ENCODE results near the gene CD247. TPM values are rescaled to one million over a fixed set of nuclear protein-coding genes. Genes with fewer than 3 reads are reported as not detected.

CD247 gene
- total and polyA plus RNA-seq, 2 of the 4 experiments (the other 2 are of a cell fraction), result not detected

- no TSS peak for BruUV-seq (replicated peaks)
- H3K27me3 ChIP-seq (ENCODE audit: control insufficient read depth, insufficient read depth, low read length), result peaks cover 3% of the 10 kb centered on the region
- no peaks in the 10 kb centered on the region for H3K79me1 ChIP-seq (ENCODE audit: low read depth in 1 of 2, low read length in 2 of 2)
- H4K91ac ChIP-seq (ENCODE audit: insufficient read depth, low read depth, low read length), result no peak within 1 kb of the TSS
- DNase-seq, result peak; percentile 78
- H2BK120ac ChIP-seq (ENCODE audit: low read depth, low read length), result no peak within 1 kb of the TSS
- H3K9me3 ChIP-seq (ENCODE audit: control insufficient read depth, insufficient read depth, low read length), result no peaks in the 10 kb centered on the region
- H3K27ac ChIP-seq (ENCODE audit: insufficient read depth, low read length), result no peak within 1 kb of the TSS
- WGBS, 2 experiments (ENCODE audit: extremely low coverage in 2 of 2, insufficient read length in 1 of 2), result 4% methylated on average over 58 of the region's 90 CpGs; no CpG with 5 or more reads in 1 of the 2 experiments
- peak within 1 kb of the TSS; percentile 80 for H3K4me3 ChIP-seq (ENCODE audit: insufficient read depth, low read depth, low read length)
- no peaks in the 10 kb centered on the region for H3K36me3 ChIP-seq (ENCODE audit: control insufficient read depth, insufficient read depth, low read length)
- intact Hi-C loops (cut with micrococcal nuclease) (loop anchor here (5.0 kb wide), 1 partner anchor 249 kb away; no protein-coding TSS in a partner anchor), dilution Hi-C loops (cut with HindIII; ENCODE audit: low sequenced_read_pairs, unreplicated experiment) (no loop called here), in situ Hi-C loops (cut with MboI; ENCODE audit: low sequenced_read_pairs) (no loop called here)
- peak within 1 kb of the TSS; percentile 28; the same call in 1 of the 2 replicates for H3K9ac ChIP-seq (ENCODE audit: low read depth, low read length)
- H3K4me2 ChIP-seq (ENCODE audit: low read depth, low read length), result peak within 1 kb of the TSS; percentile 90
- no peak within 1 kb of the TSS for H2BK20ac ChIP-seq (ENCODE audit: low read depth, low read length)
- H3K23ac ChIP-seq (ENCODE audit: low read depth, low read length), result no peak within 1 kb of the TSS
- ChIA-PET CTCF (interaction anchor here (0.6 to 1.0 kb wide), 5 partner anchors 12 to 494 kb away, joined by 3 to 6 read pairs (median 3); no protein-coding TSS in a partner anchor), POLR2A (ENCODE audit: unreplicated experiment) (no interaction called here)
- no peaks in the 10 kb centered on the region for H3K9me1 ChIP-seq (ENCODE audit: insufficient read depth, low read length)
- H2AK9ac ChIP-seq (replicated peaks; ENCODE audit: low read depth, low read length, poor library complexity), result no peak within 1 kb of the TSS
- no peak within 1 kb of the TSS for H4K5ac ChIP-seq (ENCODE audit: low read depth, low read length)
- no peak within 1 kb of the TSS for H3K4ac ChIP-seq (ENCODE audit: low read depth, low read length)
- H3K4me1 ChIP-seq (ENCODE audit: control insufficient read depth, insufficient read depth, low read length), result peaks cover 4% of the 10 kb centered on the region; the same call in 1 of the 2 replicates
- TF ChIP-seq MAZ (IDR thresholded peaks at IDR 0.05; ENCODE audit: borderline replicate concordance, low read depth, low read length) (peak; percentile 20; the same call in 1 of the 2 replicates), USF2 (IDR thresholded peaks at IDR 0.05; ENCODE audit: low read depth, low read length) (no peak), MXI1 (IDR thresholded peaks at IDR 0.05; ENCODE audit: borderline replicate concordance, low read depth, low read length) (no peak), FOS (IDR thresholded peaks at IDR 0.05; ENCODE audit: low read depth, low read length) (no peak), RAD21 (IDR thresholded peaks at IDR 0.05; ENCODE audit: low read length) (no peak), CEBPB (IDR thresholded peaks at IDR 0.05; ENCODE audit: low read depth, low read length) (peak; percentile 31; the same call in 1 of the 2 replicates)
- no peak within 1 kb of the TSS for H3K14ac ChIP-seq (replicated peaks; ENCODE audit: low read depth, low read length)
- H2BK5ac ChIP-seq (ENCODE audit: low read depth, low read length, poor library complexity, severe bottlenecking), result no peak within 1 kb of the TSS
- H2AK5ac ChIP-seq (ENCODE audit: low read depth, low read length), result no peak within 1 kb of the TSS
- H4K20me1 ChIP-seq (ENCODE audit: insufficient read depth, low read length), result no peaks in the 10 kb centered on the region
- peak; percentile 100 for ATAC-seq (ENCODE audit: low read depth)
- H2BK15ac ChIP-seq (ENCODE audit: low read depth, low read length), result no peak within 1 kb of the TSS
- no peak within 1 kb of the TSS for H3K18ac ChIP-seq (ENCODE audit: low read depth, low read length)
- peak within 1 kb of the TSS; percentile 89 for H2AFZ ChIP-seq (replicated peaks; ENCODE audit: low read length, poor library complexity)
- no peak within 1 kb of the TSS for H3K56ac ChIP-seq (ENCODE audit: extremely low read depth, insufficient read depth, low read length)
- H4K8ac ChIP-seq (ENCODE audit: low read depth in 2 of 2, low read length in 2 of 2), result no peak within 1 kb of the TSS
Observed at GRCh38 chr1:167553136-167554027, 35.1 kb upstream of the CD247 start, which contains the start of gene CREG1. Gene CREG1 (minus strand): TSS chr1:167553762.
